Esophagus (tissue), 2 donors: ENCODE data around the gene MESP1. TPM values are rescaled to one million over a fixed set of nuclear protein-coding genes. Genes with fewer than 3 reads are reported as not detected.

ENCODE experiments used
- H3K27ac ChIP-seq, 2 donors: one replicate each; pipeline ENCODE4 v1.5.1; 2013; ENCODE audit warnings: low read depth in 2 of 2, mild to moderate bottlenecking in 2 of 2, inconsistent platforms in 1 of 2, low read length in 1 of 2, moderate library complexity in 1 of 2
- H3K27me3 ChIP-seq, 2 donors: one replicate each; pipeline ENCODE4 v1.6.1; 2013; ENCODE audit warnings: low read length in 2 of 2, control low read depth in 1 of 2, mild to moderate bottlenecking in 1 of 2; ENCODE audit not compliant: insufficient read depth in 2 of 2, control insufficient read depth in 1 of 2
- H3K36me3 ChIP-seq, 2 donors: one replicate each; pipeline ENCODE4 v1.6.1; 2013; ENCODE audit warnings: low read length in 1 of 2; ENCODE audit not compliant: control insufficient read depth in 2 of 2, insufficient read depth in 2 of 2
- H3K4me1 ChIP-seq, 2 donors: one replicate each; pipeline ENCODE4 v1.6.1; 2013; ENCODE audit warnings: low read length in 1 of 2; ENCODE audit not compliant: control insufficient read depth in 2 of 2, insufficient read depth in 2 of 2
- H3K4me3 ChIP-seq, 2 donors: one replicate each; pipeline ENCODE4 v1.5.1; 2013; ENCODE audit warnings: low read length in 2 of 2, mild to moderate bottlenecking in 2 of 2, low read depth in 1 of 2, moderate library complexity in 1 of 2
- H3K9me3 ChIP-seq, 2 donors: one replicate each; pipeline ENCODE4 v1.6.1; 2013; ENCODE audit warnings: mild to moderate bottlenecking in 2 of 2, low read depth in 1 of 2, low read length in 1 of 2, moderate library complexity in 1 of 2; ENCODE audit not compliant: control insufficient read depth in 2 of 2, insufficient read depth in 1 of 2
- WGBS, 2 donors: extraction: QIAGEN DNeasy Blood & Tissue Kit; methylation state at CpG; one replicate each; pipeline ENCODE4 v1.1.7; 2013; 5-methylcytosine and 5-hydroxymethylcytosine counted together
- polyA plus RNA-seq, 2 donors: library from polyadenylated mRNA; stranded (reverse); fragments of 200-250 nt; gene quantifications; one replicate each; pipeline ENCODE4 v1.2.3, GENCODE V29; 2013
- donor health status: healthy with polysubstance abuse.
- donor health status: Bipolar disorder and iron deficiency.

MESP1 gene
- polyA plus RNA-seq, 2 donors = 0.08 to 0.35 TPM

GRCh38 chr15:89760303-89761008 lies 9.4 kb upstream of the MESP1 start:
- Histone ChIP-seq H3K27ac (no peak overlapping the region), H3K36me3 (no peaks in the 10 kb centered on the region), H3K4me1 (peaks cover 0 to 7% of the 10 kb centered on the region in 2 donors), H3K4me3 (no peak overlapping the region), H3K27me3 (no peaks in the 10 kb centered on the region), H3K9me3 (no peaks in the 10 kb centered on the region)
- WGBS, 2 donors = 40 to 41% methylated on average over 16 of the region's 16 CpGs

- H3K4me3 ChIP-seq = no peak overlapping the region
- H3K27me3 ChIP-seq = no peaks in the 10 kb centered on the region
- H3K27ac ChIP-seq = no peak overlapping the region
- H3K4me1 ChIP-seq = peaks cover 0 to 7% of the 10 kb centered on the region in 2 donors
- WGBS, 2 donors = 88 to 98% methylated on average over 3 of the region's 3 CpGs
- no peaks in the 10 kb centered on the region for H3K9me3 ChIP-seq
- H3K36me3 ChIP-seq = no peaks in the 10 kb centered on the region
Measured at GRCh38 chr15:89759835-89760234, 8.8 kb upstream of the MESP1 start.

GRCh38 chr15:89758981-89759380 lies 7.9 kb upstream of the MESP1 start:
- no peak overlapping the region for H3K27ac ChIP-seq
- peaks cover 0 to 7% of the 10 kb centered on the region in 2 donors for H3K4me1 ChIP-seq
- WGBS, 2 donors = 82 to 88% methylated on average over 8 of the region's 8 CpGs
- no peak overlapping the region for H3K4me3 ChIP-seq
- H3K27me3 ChIP-seq = no peaks in the 10 kb centered on the region
- H3K9me3 ChIP-seq = no peaks in the 10 kb centered on the region
- H3K36me3 ChIP-seq = no peaks in the 10 kb centered on the region

GRCh38 chr15:89758283-89758682 lies 7.2 kb upstream of the MESP1 start:
- Histone ChIP-seq H3K27ac (no peak overlapping the region), H3K27me3 (no peaks in the 10 kb centered on the region), H3K4me3 (no peak overlapping the region), H3K36me3 (no peaks in the 10 kb centered on the region), H3K9me3 (no peaks in the 10 kb centered on the region), H3K4me1 (peaks cover 0 to 7% of the 10 kb centered on the region in 2 donors)
- WGBS, 2 donors = 89% methylated on average over 8 of the region's 8 CpGs

GRCh38 chr15:89756897-89757296 lies 5.8 kb upstream of the MESP1 start:
- WGBS, 2 donors = 64 to 71% methylated on average over 7 of the region's 7 CpGs

GRCh38 chr15:89755701-89756100 lies 4.7 kb upstream of the MESP1 start:
- WGBS, 2 donors = 87 to 88% methylated on average over 4 of the region's 4 CpGs
- peaks cover 3 to 6% of the 10 kb centered on the region in 2 donors for H3K4me1 ChIP-seq
- H3K36me3 ChIP-seq = no peaks in the 10 kb centered on the region
- no peaks in the 10 kb centered on the region for H3K9me3 ChIP-seq
- no peaks in the 10 kb centered on the region for H3K27me3 ChIP-seq
- H3K27ac ChIP-seq = no peak overlapping the region
- H3K4me3 ChIP-seq = no peak overlapping the region

More at GRCh38 chr15:89756897-89757296, 5.8 kb upstream of the MESP1 start:
- no peaks in the 10 kb centered on the region for H3K9me3 ChIP-seq
- H3K4me1 ChIP-seq = peaks cover 3 to 6% of the 10 kb centered on the region in 2 donors
- H3K4me3 ChIP-seq = no peak overlapping the region
- H3K36me3 ChIP-seq = no peaks in the 10 kb centered on the region
- H3K27ac ChIP-seq = no peak overlapping the region
- no peaks in the 10 kb centered on the region for H3K27me3 ChIP-seq

- no peaks in the 10 kb centered on the region for H3K9me3 ChIP-seq
- H3K4me3 ChIP-seq = no peak overlapping the region
- no peaks in the 10 kb centered on the region for H3K36me3 ChIP-seq
- H3K27ac ChIP-seq = no peak overlapping the region
- H3K4me1 ChIP-seq = peaks cover 6 to 15% of the 10 kb centered on the region in 2 donors
- 69 to 74% methylated on average over 8 of the region's 8 CpGs for WGBS, 2 donors
- H3K27me3 ChIP-seq = no peaks in the 10 kb centered on the region
Measured at GRCh38 chr15:89754361-89755154, 3.5 kb upstream of the MESP1 start.

- no peak overlapping the region for H3K27ac ChIP-seq
- H3K9me3 ChIP-seq = no peaks in the 10 kb centered on the region
- H3K4me1 ChIP-seq = peaks cover 6 to 15% of the 10 kb centered on the region in 2 donors
- H3K27me3 ChIP-seq = no peaks in the 10 kb centered on the region
- H3K4me3 ChIP-seq = no peak overlapping the region
- no peaks in the 10 kb centered on the region for H3K36me3 ChIP-seq
- 81 to 87% methylated on average over 7 of the region's 7 CpGs for WGBS, 2 donors
Measured at GRCh38 chr15:89753855-89754254, 2.8 kb upstream of the MESP1 start.

- no peaks in the 10 kb centered on the region for H3K9me3 ChIP-seq
- 69 to 77% methylated on average over 5 of the region's 5 CpGs for WGBS, 2 donors
- H3K27ac ChIP-seq = peak overlapping the region in 1 of 2 donors; percentile 6
- no peaks in the 10 kb centered on the region for H3K27me3 ChIP-seq
- H3K4me3 ChIP-seq = no peak overlapping the region
- no peaks in the 10 kb centered on the region for H3K36me3 ChIP-seq
- peaks cover 6 to 20% of the 10 kb centered on the region in 2 donors for H3K4me1 ChIP-seq
Measured at GRCh38 chr15:89751748-89752147, 699 bp upstream of the MESP1 start.
